Adrenal gland (tissue), 12 donors: ENCODE results near the gene CCDC97. TPM values are rescaled to one million over a fixed set of nuclear protein-coding genes. Genes with fewer than 3 reads are reported as not detected.
"Not testable (repeated sequence)": the region's sequence is repeated elsewhere in the genome, so short reads cannot be mapped to it uniquely, and the experiment has no call there.

Source experiments
- DNase-seq, 7 donors: peaks; one replicate each; pipeline ENCODE4 v3.0.0-alpha.2; 2019 to 2020
- H3K27ac ChIP-seq, 5 donors: fragments of 200-600 bp; sonication (generic) in 4 of 5; 1 replicate in 3 of 5; 2 replicates in 2 of 5; pipeline versions ENCODE4 v1.5.1 to v1.8.0; 2016 to 2020; ENCODE audit warnings: mild to moderate bottlenecking in 1 of 5
- H3K27me3 ChIP-seq: fragments of 200-600 bp; 2 replicates; pipeline ENCODE4 v1.8.0; 2021
- H3K36me3 ChIP-seq, 2 donors: fragments of 200-600 bp; replicated peaks in 1 of 2; 1 replicate in 1 of 2; 2 replicates in 1 of 2; pipeline versions ENCODE4 v1.5.1 to v1.8.0; 2018 to 2022
- H3K4me1 ChIP-seq, 2 donors: fragments of 200-600 bp; replicated peaks in 1 of 2; 1 replicate in 1 of 2; 2 replicates in 1 of 2; pipeline versions ENCODE4 v1.5.1 to v1.8.0; 2018 to 2021
- H3K4me3 ChIP-seq, 4 donors: fragments of 200-600 bp; sonication (generic) in 3 of 4; one replicate each; pipeline ENCODE4 v1.5.1; 2016 to 2018
- H3K9me3 ChIP-seq, 3 donors: fragments of 200-600 bp; sonication (generic) in 1 of 3; replicated peaks in 1 of 3; 1 replicate in 2 of 3; 2 replicates in 1 of 3; pipeline versions ENCODE4 v1.5.1 to v1.8.0; 2016 to 2021
- CTCF ChIP-seq, 6 experiments: fragments of 450-650 bp in 4 of 6; fragments of 200-600 bp in 2 of 6; sonication (generic) in 1 of 6; IDR thresholded peaks; 1 replicate in 5 of 6; 2 replicates in 1 of 6; pipeline versions ENCODE4 v1.5.1 to v1.8.0; 2016 to 2021; ENCODE audit warnings: antibody characterized with exemption in 6 of 6, mild to moderate bottlenecking in 2 of 6, moderate library complexity in 1 of 6
- POLR2A ChIP-seq, 2 donors: fragments of 450-650 bp; IDR thresholded peaks; one replicate each; pipeline ENCODE4 v1.6.1; 2017; ENCODE audit warnings: antibody characterized with exemption in 2 of 2, mild to moderate bottlenecking in 2 of 2, moderate library complexity in 1 of 2
- WGBS, 4 donors: extraction: QIAGEN DNeasy Blood & Tissue Kit in 2 of 4; methylation state at CpG; one replicate each; pipeline versions ENCODE4 v1.1.5 to v1.1.7; 2013 to 2017; 5-methylcytosine and 5-hydroxymethylcytosine counted together
- intact Hi-C, 2 donors: fragments of 100-400 bp; cut with DNase I; formaldehyde crosslinking; loops; one replicate each; pipeline versions ENCODE4 v1.14.1 to v1.15.0; 2022 to 2023
- polyA plus RNA-seq, 3 donors: library from polyadenylated mRNA; stranded (reverse); fragments of 200-250 nt in 2 of 3; fragments of 350-450 nt in 1 of 3; fragmentation: Illumina TruSeq in 1 of 3; extraction: RNeasy Lipid Tissue Mini Kit (QIAGEN cat#74804) in 1 of 3; gene quantifications; one replicate each; pipeline ENCODE4 v1.2.3, GENCODE V29; 2013 to 2014
- total RNA-seq, 9 donors: library from RNA; depleted of rRNA in 4 of 9; stranded (reverse); fragments of >200 nt in 4 of 9; fragments of 120-200 nt in 1 of 9; fragmentation: NEBNext Ultra II Directional in 1 of 9; extraction: Animal tissue kit (Norgen Biotek cat#: 25700) in 1 of 9; gene quantifications; one replicate each; pipeline versions ENCODE4 v1.1.0 to v1.2.4, GENCODE V29; 2013 to 2023
- donor health status: healthy with polysubstance abuse.
- donor health status: Bipolar disorder and iron deficiency.
- donor health status: DM: yes; HTN: yes; CAD: no.
- donor health status: DM: no; HTN: no; CAD: no.
- donor health status: DM: no; HTN: no; CAD: no.
- donor health status: DM: yes; HTN: yes; CAD: no.

Gene CCDC97
- total and polyA plus RNA-seq, 12 donors, result 8.2 to 25.6 (median 16.4) TPM

- Histone ChIP-seq H3K9me3 (no peaks in the 10 kb centered on the region), H3K36me3 (peaks cover 0 to 34% of the 10 kb centered on the region in 2 donors), H3K27ac (no peak overlapping the region), H3K4me3 (no peak overlapping the region), H3K27me3 (no peaks in the 10 kb centered on the region), H3K4me1 (no peaks in the 10 kb centered on the region)
- DNase-seq, result no peak
- intact Hi-C loops, result no loop called here
- no peak for TF ChIP-seq CTCF (IDR thresholded peaks at IDR 0.05)
- TF ChIP-seq POLR2A (IDR thresholded peaks at IDR 0.05), result no peak
- WGBS, 4 donors, result 74 to 90% (median 86%) methylated on average over 16 to 20 of the region's 20 CpGs
Observed at GRCh38 chr19:41341669-41342490, 31.9 kb downstream of the CCDC97 start.

GRCh38 chr19:41344162-41344561 lies 34.2 kb downstream of the CCDC97 start:
- H3K27ac ChIP-seq, result no peak overlapping the region
- H3K9me3 ChIP-seq, result no peaks in the 10 kb centered on the region
- TF ChIP-seq CTCF (IDR thresholded peaks at IDR 0.05) (no peak), POLR2A (IDR thresholded peaks at IDR 0.05) (no peak)
- intact Hi-C loops, result no loop called here
- H3K27me3 ChIP-seq, result no peaks in the 10 kb centered on the region
- H3K4me3 ChIP-seq, result no peak overlapping the region
- 96 to 100% (median 100%) methylated on average over 2 of the region's 2 CpGs for WGBS, 4 donors
- no peak for DNase-seq
- H3K36me3 ChIP-seq, result peaks cover 0 to 45% of the 10 kb centered on the region in 2 donors
- H3K4me1 ChIP-seq, result no peaks in the 10 kb centered on the region

- H3K4me3 ChIP-seq, DNase-seq, intact Hi-C loops, H3K9me3 ChIP-seq, H3K27ac ChIP-seq, H3K27me3 ChIP-seq: not testable (repeated sequence)
- Histone ChIP-seq H3K36me3 (peaks cover 0 to 40% of the 10 kb centered on the region in 2 donors), H3K4me1 (peaks cover 7 to 16% of the 10 kb centered on the region in 2 donors)
- 84 to 96% (median 89%) methylated on average over 9 of the region's 9 CpGs for WGBS, 4 donors
Observed at GRCh38 chr19:41346916-41347315, 36.9 kb downstream of the CCDC97 start.

- Histone ChIP-seq H3K27ac (peak overlapping the region in 1 of 5 donors; percentile 46), H3K9me3 (no peaks in the 10 kb centered on the region), H3K36me3 (peaks cover 0 to 21% of the 10 kb centered on the region in 2 donors), H3K4me3 (peak overlapping the region in 2 of 4 donors; percentile 50 to 74), H3K4me1 (peaks cover 17 to 29% of the 10 kb centered on the region in 2 donors), H3K27me3 (no peaks in the 10 kb centered on the region)
- peak in 1 of 7 donors; percentile 37 for DNase-seq
- 6 to 16% (median 10%) methylated on average over 19 to 22 of the region's 22 CpGs for WGBS, 4 donors
- no peak for TF ChIP-seq POLR2A (IDR thresholded peaks at IDR 0.05)
- TF ChIP-seq CTCF (IDR thresholded peaks at IDR 0.05), result no peak
- intact Hi-C loops, result no loop called here
Observed at GRCh38 chr19:41350735-41351338, 40.9 kb downstream of the CCDC97 start.
